ENCODE measurements around the gene TOPORS.
"Not testable (repeated sequence)": the region's sequence is repeated elsewhere in the genome, so short reads cannot be mapped to it uniquely, and the experiment has no call there.

The TOPORS gene

GRCh38 chr9:32565967-32566366, 13.6 kb upstream of the TOPORS start:
- no peak for DNase-seq

DNA sequence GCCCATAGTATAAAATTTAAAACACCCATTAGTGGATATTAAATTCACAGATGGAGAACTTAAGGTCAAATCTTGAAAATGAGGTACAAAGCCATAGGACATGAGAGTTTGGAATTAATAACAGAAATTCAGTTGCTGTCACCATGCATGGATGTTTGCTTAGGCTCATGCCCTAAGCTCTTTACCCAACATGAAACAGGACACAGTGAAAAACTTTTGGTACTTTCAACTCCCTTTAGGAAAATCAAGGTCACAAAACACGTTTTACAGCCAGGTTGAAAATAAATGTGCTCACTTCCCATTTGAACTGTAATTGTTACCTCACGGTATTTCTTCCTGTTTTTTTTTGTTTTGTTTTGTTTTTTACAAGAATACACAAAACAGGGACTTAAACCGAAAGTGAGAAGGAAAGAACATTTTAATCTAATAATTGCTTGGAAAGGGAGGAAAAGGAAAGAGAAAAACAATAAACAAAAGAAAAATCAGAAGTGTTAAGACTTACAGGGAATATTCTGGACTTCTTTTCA, 6.1 kb upstream of the TOPORS start:
- DNase-seq, result no peak

DNA sequence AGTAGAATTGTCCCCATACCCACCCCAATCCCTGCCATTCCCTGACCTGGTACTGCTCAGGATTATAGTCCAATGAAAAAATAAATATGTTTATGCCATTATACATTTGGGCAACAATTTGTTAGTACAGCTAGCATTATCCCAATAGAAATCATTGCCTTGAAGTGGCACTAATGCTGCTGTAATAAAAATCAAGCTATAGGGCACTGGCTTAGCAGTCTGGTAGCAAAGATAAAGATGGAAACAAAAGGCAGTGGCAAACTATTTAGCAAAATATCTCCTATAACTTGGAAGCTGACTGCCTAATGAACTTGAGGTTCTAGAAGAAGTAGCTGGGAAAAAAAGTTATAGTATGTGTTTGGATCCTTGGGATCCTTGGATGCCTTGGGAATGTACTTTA, 2.2 kb upstream of the TOPORS start:
- DNase-seq, result no peak

DNA sequence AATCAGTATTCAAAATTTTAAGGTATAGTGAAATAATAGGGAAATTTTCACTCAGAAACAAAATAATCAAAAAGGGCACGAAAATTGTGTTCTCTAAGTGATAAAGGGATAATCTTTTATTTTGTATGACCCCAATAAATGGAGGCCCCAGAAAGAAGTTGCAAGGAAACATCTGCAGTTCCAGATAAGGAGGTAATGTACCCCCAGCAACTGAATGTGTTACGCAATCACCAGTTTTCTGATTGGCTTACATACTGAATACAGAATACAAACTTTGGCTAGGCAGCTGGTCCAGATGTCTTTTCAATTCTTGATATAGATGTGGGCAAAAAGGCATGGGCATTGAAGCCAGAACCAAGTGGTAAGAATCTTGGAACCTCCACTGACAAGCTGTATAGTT, 1.7 kb upstream of the TOPORS start:
- no peak for DNase-seq

DNA sequence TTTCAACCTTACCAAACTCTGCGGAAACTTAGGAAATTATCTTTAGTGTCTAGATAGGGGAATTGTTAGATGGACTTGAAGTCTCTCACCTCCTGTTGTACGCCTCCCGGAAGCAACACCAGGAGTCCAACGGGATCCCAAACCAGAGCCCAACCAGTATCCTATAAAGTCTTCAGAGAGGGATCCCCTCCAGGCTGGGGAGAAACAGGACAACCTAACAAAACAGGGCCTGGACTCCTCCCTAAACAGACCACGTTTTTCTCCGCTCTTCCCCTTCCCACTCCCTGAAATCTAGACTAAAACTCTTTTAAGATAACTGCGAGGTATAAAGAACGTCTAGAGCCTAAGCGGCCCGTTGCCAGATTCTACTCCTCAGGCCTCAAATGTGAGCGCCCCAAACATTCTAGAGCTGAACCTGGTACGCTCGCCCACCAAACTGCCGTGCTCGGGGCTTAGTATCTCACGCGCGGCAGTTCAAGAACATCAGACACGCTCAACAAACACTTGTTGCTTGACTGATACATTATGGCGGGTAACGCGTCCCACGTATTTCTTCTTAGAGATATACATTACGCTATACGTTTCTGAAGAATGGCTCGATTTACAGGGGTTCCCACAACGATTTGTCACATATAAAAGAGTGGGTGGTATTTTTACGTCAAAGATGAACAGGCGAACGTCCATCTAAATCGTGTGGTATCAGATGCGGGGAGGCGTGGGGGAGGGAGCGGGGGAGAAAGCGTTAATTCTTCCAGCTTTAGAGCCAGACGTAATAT, 922 bp downstream of the TOPORS start:
- peak; percentile 7 to 41 (median 16) for DNase-seq

GRCh38 chr9:32550562-32551275, 1.7 kb downstream of the TOPORS start:
- DNase-seq, result peak; percentile 74 to 94 (median 88)

GRCh38 chr9:32550150-32550561, 2.2 kb downstream of the TOPORS start:
- DNase-seq, result no peak

DNA sequence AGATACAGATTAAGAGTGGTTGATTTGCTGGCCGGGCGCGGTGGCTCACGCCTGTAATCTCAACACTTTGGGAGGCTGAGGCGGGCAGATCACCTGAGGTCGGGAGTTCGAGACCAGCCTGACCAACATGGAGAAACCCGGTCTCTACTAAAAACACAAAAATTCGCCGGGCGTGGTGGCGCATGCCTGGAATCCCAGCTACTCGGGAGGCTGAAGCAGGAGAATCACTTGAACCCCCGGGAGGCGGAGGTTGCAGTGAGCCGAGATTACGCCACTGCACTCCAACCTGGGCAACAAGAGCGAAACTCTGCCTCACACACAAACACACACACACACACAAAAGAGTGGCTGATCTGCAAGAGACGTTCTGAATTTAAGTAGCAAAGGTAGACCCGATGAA, 4.2 kb downstream of the TOPORS start:
- not testable (repeated sequence) for DNase-seq

DNA sequence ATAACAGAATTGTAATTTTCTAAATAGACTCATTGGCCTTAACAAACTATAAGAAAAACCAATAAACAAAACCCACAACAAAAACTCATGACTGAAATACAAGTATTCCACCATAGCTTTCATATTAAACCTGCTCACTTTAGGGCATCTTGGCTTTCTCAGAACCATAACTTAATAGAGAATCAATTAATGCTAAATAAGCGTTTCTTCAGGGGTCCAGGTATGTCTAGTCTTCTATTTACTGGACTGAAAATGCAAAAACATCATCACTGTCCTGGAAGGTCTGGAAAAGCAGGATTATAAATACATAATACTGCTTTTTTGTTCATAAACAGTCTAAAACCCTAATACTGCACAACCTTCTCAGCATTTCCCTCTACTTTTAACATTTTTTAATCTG, 6.5 kb downstream of the TOPORS start:
- DNase-seq, result no peak

DNA sequence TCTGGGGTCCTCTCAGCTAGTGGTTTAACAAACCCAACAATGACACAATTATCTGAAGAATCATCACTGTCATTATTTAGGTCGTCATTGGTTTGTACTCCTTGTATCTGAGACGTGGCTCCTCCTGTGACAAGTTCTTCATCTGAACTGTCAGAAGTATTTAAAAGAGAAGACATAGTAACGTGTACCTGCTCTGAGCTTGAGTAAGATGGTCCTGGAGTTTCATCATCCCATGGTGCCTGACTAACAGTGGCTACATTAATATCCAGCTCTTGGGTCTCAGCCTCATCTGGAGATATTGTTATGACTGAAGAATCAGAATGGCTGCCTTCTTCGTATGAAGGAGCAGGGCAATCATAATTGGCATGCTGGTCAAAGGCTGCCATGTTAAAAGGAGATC, 9.3 kb downstream of the TOPORS start:
- no peak for DNase-seq

GRCh38 chr9:32533816-32534215, 18.6 kb downstream of the TOPORS start:
- DNase-seq, result no peak

DNA sequence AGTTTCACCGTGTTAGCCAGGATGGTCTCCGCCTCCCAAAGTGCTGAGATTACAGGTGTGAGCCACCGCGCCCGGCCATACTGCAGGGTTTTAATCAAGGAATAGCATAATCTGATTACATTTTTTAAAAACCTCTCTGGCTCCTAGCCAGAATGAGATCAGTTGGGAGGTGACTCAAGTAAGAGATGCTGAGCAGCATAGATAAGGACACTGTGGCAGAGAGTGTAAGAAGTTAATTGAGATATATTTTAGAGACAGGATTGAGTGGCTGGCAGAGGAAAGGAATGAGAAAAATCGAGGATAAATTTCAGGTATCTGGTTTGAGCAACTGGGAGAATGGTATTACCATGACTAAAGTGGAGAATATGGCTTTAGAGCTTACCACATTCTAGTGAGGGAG, 19.1 kb downstream of the TOPORS start:
- DNase-seq, result no peak

DNA sequence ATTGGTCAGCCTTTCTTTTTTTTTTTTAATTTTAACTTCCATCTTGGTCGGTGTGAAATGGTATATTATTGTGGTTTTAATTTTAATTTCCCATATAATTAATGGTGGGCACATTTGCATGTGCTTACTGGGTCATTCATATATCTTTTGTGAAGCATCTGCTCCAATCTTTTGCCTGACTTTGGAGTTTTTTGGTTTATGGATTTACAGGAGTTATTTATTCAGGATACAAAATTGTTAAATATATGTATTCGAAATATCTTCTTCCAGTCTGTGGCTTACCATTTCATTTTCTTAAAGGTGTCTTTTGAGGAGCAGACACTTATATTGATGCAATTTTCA, 25.7 kb downstream of the TOPORS start:
- no peak for DNase-seq

DNA sequence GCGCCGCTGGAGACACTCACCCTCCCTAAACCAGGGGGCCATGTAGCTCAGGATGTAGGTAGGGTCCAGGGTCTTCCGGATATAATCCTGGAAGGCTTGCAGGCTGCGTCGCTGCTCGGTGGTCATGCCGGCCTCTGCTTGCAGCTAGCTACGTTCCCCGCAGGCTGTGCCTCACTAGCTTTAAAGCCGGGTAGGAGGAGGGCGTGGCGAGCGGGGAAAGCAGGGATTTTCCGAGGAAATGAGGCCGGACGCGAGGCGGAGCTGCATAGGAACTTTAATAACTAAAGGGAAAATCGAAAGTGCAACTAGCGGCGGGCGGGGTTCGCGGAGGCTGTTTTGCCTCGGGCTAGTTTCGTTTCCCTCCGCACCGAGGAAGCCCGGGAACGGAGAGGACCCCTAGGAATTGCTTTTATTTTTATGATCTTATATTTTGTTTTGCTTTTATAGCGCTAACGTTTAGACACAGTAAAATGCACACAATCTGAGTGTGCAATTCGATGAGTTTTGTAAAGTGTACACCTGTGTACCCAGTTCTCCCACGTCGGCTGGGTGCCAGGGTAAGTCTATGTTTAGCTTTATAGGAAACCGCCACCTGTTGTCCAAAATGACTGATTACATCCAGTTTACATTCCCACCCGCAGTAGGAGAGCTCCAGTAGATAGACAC, 26.2 kb downstream of the TOPORS start, which contains the start of gene RIGI:
Gene RIGI (minus strand): TSS at position 156 of the 666 bp plus-strand sequence. CDS start 30 bp downstream, at position 126.
- peak; percentile 14 to 68 (median 48) for DNase-seq

GRCh38 chr9:32525709-32526030, 26.7 kb downstream of the TOPORS start:
- no peak for DNase-seq

DNA sequence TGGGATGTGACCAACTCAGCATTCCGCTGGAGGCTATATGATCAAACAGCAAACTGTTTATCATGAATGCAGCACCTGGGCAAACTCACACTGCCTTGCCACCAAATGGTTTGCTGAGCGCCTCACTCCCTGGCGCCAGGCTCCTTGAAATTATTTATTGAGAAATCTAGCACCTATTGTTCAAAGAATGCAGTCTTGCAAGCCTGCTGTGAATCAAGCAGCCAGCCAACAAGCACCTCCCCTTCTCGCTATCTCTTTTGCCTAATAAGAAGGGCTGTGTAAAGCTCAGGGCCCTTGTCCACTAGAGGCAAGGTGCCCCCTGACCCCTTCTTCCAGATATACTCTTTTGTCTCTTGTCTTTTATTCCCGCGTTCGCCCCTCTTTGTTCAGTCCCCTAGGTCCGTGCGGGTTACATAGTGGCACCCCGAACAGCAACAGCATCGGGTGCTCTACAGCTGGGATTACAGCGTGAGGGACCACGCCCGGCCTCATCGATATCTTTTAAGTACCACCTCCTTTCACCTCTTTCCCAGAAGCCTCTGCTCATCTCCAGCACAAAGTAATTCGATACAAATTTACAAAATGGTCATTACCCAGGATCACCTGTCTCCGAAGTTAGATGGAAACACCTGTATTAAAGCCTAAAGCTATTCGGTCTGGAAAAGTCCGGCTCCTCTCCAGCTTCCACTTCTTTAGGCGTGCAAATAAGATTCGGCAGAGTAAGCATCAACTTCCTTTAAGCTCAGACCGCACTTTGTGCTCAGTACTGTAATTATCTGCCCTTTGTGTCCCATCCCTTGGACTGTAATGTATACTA, 27.3 kb downstream of the TOPORS start:
- DNase-seq, result peak in 1 of 4 experiments; percentile 5

DNA sequence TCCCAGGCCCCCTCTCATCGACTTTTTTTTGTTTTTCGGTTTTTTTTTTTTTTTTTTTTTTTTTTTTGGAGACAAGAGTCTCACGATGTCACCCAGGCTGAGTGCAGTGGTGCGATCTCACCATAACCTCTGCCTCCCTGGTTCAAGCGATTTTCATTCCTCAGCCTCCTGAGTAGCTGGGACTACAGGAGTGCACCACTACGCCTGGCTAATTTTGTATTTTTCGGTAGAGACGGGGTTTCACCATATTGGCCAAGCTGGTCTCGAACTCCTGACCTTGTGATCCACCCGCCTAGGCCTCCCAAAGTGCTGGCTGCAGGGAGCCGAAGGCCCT, 27.9 kb downstream of the TOPORS start:
- not testable (repeated sequence) for DNase-seq

GRCh38 chr9:32523910-32524309, 28.5 kb downstream of the TOPORS start:
- no peak for DNase-seq

DNA sequence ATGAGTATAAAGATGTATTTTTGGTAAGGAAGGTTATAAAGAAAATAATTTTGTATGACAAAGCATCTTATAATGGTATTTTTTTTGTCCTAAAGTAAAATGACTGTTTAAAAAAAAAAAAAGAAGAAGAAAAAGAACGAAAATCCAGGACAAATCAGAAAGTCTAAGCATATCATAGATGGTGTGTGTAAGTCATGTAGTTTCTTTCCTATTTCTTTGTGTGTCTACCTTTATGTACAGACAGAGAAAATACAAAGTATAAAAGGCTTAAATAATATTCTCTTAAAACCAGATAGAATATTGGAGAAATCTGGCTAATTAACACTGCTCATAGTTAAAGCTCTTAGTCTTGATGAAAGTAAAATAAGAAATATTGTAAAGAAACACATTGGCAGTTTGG, 34.1 kb downstream of the TOPORS start:
- DNase-seq, result no peak

GRCh38 chr9:32516241-32516640, 36.1 kb downstream of the TOPORS start:
- DNase-seq, result no peak

DNA sequence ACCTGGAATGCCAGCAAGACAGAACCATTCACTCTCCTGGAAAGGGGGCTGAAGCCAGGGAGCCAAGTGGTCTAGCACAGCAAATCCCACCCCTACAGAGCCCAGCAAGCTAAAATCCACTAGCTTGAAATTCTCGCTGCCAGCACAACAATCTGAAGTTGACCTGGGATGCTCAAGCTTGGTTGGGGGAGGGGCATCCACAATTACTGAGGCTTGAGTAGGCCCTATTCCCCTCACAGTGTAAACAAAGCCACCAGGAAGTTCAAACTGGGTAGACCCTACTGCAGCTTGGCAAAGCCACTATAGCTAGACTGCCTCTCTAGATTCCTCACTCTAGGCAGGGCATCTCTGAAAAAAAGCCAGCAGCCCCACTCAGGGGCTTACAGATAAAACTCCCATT, 43.7 kb downstream of the TOPORS start:
- DNase-seq, result no peak

GRCh38 chr9:32503008-32503407, 49.4 kb downstream of the TOPORS start:
- DNase-seq, result no peak

DNA sequence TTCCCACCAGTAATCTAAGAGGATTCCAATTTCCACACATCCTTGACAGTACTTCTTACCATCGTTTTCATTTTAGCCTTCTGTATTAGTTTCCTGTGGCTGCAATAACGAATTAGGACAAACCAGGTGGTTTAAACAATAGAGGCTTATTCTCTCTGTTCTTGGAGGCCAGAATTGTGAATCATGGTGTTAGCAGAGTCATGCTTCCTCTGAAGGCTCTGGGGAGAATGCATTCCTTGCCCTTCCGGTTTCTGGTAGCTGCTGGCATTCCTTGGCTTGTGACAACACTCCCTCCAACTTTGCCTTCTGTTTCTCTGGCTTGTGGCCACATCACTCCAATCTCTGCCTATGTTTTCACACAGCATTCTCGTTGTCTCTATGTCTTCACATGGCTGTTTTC, 49.9 kb downstream of the TOPORS start:
- DNase-seq, result no peak

Measured in activated naive CD4-positive, alpha-beta T cell (primary cell).